ENCODE data around the gene FBXW11.

The FBXW11 gene

DNA sequence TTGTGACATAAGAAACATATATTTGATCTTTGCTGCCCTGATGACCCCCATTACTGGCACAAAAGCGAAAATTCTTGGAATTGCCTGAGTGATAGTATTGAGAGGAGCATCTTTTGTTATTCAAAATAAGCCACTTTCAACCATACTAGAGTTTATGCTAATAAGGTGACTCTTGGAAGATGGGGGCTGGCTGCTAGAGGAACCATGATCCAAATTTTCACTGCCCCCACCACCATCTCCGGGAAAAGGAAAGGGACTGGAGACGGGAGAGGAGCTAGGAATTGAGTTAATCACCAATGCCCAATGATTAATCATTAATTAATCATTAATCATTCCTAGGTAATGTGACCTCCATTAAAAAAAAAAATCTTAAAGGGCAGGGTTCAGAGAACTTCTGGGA, 25.6 kb downstream of the FBXW11 start:
- no peak for DNase-seq

DNA sequence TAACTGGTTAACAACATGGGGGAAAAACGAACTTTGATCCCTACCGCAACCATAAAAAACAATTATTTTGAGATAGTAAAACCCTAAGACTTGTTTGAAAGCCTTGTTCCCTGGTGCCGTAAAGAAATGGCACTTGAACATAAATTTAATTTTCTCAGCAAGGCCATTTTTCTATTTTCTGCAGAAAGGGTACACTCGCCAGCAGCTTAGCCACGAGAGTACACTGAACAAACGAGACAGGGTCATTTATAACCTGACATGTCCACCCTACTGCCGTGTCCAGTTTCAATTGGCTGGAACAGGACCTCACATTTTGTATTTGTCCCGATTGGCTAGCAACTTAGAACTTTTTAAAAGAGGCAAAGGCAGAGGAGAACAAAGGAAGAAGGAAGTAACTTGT, 26.8 kb downstream of the FBXW11 start:
- DNase-seq, result no peak

DNA sequence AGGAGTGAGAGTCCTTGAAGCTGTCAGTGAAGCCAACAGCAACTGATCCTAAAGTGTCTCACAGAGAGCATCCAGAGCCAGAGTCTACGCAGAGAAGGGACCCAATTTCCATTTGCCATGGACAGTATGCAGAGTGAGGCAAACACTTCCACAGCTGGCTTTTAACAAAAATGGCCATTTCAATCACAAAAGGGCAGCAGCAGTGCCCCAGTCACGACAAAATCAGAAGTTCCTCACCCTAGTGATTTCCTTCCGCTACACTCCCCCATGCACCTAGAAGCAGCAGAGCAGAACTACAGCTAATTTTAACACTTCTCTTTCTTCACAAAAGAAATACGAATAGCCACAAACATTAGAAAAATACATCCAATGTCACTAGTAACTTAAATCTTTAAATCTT, 27.9 kb downstream of the FBXW11 start:
- DNase-seq, result no peak

DNA sequence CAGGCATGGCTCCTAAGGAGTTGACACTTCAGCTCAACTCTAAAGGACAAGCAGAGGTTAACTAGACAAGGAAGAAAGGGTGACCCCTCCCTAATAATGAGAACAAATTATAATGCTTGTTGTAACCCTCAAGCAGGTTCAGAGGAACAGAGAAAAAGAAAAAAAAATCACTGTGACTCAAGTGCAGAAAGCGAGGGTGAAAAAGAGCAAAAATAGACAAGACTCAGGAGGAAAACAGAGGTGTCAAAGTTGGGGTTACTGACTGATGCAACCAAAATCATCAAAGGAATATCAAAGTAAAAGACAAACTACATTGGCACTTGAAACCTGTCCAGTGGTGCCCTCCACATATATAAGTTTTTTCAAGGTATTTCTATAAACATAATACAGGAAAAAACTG, 28.4 kb downstream of the FBXW11 start:
- DNase-seq, result no peak

DNA sequence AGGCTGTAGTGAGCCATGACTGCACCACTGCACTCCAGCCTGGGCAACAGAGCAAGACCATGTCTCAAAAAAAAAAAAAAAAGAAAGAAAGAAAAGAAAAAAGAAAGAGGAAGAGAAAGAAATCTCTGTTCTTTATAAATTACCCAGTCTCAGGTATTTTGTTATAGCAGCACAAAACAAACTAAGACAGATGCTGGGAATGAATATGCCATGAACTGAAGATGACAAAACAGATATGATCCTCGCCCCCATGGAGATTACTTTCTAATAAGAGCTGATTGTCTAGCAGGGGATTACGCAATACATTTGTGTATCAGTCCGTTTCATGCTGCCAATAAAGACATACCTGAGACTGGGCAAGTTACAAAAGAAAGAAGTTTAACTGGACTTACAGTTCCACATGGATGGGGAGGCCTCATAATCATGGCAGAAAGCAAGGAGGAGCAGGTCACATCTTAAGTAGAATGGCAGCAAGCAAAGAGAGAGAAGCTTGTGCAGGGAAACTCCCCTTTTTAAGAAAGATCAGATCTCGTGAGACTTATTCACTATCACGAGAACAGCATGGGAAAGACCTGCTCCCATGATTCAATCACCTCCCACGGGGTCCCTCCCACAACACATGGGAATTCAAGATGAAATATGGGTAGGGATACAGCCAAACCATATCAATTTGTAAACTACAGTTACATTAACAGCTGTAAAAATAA, 29.0 kb downstream of the FBXW11 start:
- peak; percentile 57 to 81 for DNase-seq

DNA sequence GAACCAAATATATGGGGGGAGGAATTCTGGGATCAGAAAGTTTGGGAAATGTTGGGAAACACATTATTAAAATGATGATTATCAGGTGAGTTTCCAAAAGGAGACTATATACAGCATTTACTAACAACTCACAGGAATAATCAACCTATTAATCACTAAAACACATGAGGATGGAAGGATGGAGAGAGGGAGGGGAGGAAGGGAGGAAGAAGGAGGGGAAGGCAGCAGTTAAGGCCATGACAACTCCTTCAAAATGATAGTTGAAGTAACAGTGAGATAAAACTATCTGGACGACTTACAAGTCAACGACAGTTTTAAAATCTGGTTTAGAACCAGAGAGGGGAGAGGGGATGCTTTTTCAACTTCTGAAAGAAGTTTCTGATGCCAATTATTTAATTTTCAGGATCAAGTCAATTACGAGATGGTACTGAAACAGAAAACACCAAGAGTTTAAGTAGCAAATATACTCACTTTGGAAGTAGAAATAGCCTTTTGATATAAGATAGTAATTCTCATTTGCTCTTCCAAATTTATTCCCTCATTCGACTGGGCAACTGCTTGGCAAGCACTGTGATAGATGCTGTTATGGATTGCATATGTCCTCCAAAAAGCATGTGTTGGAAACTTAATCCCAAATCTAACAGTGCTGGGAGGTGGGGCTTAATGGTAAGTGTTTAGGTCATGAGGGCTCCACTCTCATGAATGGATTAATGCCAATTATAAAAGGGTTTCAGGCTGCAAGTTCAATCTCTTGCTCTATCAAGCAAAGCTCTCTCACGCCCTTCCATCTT, 30.4 kb downstream of the FBXW11 start:
- no peak for DNase-seq

DNA sequence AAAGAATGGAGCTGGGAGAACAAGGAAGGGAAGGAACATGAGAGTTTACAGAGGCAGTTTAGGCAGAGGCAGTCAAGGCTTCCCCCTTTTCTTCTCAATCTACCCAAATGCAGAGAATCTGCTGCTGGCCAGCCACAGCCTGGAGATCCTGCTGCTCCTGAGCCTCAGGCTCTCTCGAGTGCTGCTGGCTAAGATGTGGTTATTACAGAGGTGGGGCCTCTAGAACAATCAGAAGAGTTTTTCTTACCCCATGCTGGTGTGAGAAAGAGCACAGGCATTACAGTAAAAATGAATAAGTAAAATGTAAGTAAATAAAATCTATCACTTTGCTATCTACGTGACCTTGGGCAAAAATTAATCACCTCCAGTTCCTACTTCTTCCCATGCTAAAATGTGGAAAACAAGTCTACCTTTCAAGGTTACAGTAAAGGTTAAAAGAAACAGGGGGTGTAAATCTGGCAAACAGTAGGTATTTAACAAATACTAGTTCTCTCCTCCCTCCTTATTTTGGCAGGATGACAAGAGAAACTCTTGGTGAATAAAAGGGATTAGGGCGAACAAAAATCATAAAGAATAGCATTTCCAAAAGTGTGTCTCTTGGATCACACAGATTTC, 31.1 kb downstream of the FBXW11 start:
- no peak for DNase-seq

DNA sequence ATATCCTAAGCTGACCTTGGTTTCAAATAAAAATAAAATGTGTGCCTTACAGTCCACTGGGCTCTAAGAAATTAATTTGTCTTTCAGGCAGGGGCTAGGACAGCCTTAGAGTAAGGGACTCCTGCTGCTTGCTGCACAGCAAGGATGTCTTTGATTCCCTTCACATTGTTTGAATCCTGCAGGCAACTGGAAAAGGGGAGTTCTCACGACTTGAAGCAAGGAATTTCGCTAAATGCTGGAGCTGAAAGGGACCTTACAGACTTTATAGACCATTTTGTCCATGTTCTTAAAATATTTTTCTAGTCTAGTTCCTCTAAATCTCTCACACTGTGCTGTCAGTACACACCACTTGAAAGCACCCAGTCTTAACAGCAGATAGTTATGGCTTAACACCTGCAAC, 35.6 kb downstream of the FBXW11 start:
- no peak for DNase-seq

DNA sequence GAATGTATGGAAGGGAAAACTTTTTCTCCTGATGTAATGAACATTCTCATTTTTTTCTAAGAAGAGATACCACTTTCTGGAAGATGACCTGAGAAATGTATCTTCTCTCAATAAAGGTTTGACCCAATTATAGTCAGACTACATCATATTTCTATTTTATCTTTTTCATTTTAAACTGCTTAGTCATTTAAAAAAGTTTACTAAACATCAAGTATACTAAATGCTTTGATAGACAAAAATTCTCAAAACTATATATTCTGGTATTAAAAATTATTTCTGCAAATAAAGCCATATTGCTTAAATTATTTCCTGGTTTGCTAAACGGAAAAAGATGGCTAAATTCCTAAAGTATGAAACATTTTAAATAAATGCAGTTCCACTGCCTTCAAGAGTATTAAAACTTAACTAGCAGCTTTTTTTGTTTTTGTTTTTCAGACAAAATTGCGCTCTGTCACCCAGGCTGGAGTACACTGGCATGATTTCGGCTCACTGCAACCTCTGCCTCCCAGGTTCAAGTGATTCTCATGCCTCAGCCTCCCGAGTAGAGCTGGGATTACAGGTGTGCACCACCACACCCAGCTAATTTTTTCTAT, 37.1 kb downstream of the FBXW11 start:
- DNase-seq, result no peak

DNA sequence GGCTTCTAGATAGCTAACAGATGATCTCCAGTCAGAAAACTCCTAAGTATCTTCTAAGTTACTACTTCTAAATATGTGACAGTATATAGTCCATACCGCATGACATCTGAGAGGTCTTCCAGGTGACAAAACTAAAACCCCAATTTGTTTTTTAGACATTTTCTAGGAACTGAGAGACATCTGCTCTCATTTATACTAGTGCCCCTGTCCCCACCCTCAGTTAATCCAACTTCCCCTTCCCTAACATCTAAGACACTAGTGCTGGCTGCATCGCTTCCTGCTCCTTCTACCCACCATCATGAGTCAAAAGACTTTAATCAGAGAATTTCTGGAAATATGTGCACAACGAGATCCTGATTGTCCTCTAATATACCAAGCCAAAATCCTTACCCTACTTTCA, 37.9 kb downstream of the FBXW11 start:
- DNase-seq, result peak; percentile 48 to 58

DNA sequence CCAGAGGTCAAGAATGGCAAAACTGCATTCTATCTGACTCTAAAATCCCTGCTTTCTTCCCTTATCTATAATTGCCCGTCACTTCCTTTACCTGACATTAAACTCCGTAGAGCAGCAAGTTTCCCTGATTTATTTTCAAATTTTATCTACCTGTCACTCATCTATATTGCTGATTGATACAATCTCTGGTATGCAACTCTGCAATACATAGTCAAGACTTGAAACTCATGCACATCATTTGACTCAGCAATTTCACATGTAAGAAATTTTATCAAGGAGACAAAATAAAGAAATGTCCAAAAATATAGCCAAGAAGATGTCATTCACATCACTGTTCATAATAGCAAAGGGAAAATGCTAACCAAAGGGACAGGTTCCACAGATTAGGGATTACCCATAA, 39.5 kb downstream of the FBXW11 start:
- DNase-seq, result no peak

DNA sequence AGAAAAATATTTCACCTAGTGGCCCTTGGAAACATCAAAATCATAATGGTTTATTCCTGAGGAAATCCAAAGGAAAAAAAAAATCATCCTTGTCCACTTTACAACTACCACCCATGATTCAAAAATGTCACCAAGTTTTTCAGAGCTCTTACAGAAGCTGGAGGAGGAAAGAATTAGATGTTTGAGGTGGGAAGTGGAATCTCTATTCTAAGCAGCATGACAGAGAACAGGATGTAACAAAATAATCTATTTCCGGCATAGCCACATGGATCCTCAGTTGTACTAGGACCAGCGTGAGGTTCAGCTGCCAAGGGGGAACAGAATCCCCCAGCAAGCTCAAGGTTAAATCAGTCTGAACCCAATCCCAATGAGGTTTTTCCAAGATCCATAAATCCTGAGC, 40.2 kb downstream of the FBXW11 start:
- no peak for DNase-seq

DNA sequence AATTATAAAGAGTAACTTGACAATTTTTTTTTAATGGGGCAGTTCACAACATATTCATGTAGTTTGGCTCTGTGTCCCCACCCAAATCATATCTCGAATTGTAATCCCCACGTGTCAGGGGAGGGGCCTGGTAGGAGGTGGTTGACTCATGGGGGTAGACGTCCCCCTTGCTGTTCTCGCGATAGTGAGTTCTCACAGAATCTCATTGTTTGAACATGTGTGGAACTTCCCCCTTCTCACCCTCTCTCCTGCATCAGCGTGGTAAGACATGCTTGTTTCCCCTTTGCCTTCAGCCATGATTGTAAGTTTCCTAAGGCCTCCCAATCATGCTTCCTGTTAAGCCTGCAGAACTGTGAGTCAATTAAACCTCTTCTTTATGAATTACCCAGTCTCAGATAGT, 40.7 kb downstream of the FBXW11 start:
- DNase-seq, result peak; percentile 47 to 63

DNA sequence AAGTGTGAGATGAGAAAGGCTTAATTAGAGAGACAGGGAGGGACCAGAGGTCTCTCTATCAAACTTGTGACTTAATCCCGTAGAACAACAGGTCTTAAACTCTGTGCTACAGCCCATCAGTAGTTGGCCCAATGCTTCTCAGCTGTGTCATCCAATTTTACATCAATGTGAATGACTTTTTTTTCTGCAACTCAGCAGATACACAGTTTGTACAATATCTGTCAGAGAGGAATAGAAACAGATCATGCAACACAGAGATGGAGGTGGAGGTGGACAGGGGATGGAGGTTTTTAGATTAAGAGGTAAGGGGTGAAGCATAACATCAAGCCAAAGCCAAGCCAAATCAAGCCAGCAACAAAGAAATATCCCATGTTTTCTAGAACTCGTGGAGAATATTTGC, 43.0 kb downstream of the FBXW11 start:
- DNase-seq, result no peak

DNA sequence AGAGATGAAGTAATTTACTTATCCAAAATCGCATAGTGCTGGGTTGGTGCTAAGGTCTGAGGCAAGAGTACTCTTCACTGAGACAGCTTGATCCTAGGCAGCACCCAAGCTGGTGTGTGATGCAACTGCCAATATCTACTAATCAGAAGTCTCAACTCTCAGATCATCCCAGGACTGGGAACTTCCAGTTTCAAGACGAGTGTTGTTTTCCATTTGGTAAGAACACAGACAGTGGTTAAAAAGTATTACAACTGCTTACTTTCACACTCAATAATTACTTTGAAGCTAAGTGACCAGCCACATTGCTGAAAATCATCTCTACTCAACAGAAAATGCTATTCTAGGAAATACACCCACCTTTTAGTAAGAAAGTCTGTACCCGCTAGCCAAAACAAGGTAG, 45.3 kb downstream of the FBXW11 start:
- peak; percentile 79 to 90 for DNase-seq

DNA sequence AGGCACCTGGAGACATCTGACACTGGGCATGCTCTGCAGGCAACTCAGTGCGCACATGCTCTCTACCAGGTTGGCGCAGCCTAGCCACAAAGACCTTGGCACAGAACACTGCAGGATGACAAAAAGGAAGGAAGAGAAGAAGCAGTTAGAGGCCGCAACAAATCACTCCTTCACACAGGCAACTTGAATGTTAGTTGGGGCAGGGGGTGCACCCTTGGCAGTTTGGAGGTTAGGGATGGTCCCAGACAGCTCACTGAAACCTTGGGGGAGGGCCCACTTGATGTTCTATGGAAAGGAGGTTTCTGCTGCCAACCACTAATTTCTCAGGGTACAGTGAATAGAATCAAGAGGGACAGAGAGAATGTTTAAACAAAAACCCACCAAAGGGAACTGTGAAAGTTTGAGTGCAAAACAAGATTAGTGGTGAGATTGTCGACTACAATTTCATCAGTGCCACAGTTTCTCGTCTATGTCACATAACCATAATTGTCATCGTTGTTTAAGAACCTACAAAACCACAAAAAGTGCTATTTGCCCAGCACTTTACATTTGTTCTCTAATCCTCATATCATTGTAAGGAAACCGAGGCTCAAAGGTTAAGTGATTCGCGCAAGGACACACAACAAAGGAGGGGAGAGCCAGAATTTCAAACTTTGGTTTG, 48.7 kb downstream of the FBXW11 start:
- no peak for DNase-seq

DNA sequence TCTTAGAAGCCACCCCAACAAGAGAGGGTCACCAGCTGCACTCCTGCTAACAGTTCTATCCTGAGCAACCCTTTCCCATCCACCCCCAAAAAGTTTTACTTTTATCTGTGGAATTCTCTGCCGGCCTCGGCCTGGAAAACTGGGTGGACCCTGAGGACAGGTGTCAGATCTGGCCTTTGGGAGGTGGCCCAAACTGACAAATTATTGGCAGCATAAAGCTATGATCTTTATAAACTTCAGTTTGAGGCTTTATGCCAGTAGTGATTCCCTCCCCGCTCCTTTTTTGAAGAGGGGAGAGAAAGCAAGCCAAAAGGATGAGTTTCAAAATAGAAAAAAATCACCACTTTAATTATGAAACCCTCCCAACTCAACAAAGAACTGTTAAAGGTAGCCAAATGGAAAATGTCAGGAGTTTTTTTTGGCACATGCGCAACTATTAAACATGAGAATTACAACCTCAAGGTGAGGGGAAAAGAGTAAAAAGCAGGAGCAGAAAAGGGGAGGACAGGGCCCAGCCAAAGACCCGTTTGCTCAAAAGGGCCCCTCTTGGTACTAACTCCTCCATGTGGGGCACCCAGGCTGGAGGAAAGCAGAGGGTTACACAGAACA, 49.4 kb downstream of the FBXW11 start:
- DNase-seq, result no peak

DNA sequence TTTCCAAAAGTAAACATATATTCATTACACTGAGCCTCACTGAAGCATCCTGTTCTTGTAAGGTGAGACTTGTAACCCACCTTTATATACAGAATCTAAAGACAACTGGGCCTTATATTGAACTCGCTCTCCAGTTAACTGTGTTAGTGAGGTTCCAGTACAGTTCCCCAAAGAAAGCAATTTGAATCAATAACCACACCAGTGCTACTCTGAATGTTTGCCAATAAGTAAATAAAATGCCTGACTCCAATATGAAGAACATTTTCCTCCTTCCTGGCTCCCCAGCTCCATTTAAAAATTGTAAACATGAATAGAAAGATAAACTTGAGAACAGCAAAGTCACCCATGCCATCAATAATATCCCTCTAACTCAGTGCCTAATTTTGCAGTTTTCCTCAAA, 50.1 kb downstream of the FBXW11 start:
- DNase-seq, result no peak

DNA sequence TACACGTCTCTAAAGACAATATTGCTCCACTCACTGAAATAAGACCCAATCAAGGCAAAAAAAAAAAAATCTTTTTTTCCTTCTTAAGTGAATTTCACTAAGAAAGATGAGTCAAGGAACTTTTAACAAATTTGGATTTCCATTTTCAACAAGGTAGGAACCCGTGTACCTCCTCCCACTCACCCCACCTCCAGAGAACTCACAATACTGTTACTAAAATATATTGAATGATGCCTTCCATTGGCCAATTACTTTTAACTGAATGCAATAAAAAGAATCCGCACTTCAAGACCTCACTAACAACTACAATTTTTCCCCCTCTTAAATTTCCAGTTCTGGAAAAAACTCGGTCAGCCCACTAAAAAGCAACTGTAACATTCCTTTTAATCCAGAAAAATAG, 50.7 kb downstream of the FBXW11 start:
- DNase-seq, result no peak

DNA sequence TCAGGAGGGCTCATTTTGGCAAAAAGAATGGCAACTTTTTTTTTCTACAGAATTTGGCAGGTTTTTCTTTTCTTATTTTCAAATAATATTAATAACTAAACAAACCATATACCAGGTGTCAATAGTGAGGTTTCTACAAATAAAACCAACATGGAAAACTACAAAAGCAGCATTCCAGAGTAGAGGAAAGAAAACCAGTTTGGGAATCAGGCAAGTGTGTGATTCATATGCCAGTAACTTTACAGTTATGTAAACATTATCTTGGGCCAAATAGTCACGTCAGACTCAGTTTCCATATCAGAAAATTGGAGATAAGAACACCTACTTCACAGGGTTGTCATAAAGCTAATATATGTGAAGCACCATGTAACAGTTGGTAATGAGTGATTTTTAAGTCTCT, 51.7 kb downstream of the FBXW11 start:
- no peak for DNase-seq

DNA sequence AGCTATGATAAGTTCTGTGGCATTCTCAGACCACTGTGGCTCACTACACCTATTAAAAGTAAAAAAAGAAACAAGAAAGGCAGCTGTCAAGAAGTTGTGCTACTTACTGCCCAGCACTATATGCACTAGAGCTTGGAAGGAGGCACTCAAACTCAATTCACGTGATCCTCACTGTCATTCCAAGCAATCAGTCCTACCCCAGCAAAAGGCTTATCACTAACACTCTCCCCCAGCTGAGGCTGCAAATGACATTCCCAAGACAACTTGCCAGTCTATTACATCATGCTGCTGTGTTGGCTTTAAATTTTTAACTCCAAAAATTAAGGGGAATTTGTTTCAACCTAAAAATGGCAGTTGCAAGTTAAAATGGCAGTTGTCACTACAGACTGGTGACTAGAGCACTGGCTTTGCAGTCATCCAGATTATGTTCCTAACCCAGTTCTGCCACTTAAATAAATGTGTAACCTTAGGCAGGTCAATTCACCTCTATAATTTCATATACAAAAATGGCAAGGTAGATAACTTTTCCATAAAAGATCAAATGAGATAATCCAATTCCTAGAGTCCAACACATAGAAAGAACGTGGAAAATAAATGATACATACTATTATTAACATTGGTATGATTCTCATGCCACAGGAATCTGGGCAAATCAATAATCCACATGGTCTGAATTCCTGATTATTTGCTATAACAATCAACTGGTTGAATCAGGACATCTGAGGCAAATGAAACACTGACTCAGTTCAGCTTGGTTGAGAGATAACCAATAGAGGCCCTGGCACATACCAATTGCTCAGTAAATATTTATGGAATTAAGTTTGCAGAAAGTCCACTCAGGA, 52.4 kb downstream of the FBXW11 start:
- no peak for DNase-seq

DNA sequence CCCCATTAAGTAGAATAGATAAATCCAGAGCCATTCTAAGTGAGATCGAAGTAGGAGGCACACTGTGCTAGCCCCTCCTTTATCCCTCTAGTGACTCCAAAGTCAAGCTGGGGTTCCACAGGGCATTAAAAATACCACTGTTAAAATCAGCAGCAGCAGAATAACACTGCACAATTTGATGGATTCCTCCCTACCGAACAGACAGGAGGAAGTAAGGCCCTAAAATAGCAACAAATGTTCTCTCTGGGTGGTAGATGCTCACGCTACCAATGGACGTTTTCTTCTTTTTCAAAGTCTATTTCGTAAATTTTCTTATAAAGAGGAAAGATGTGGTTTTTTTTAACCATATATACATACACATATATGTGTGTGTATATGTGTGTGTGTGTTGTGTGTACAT, 54.4 kb downstream of the FBXW11 start:
- DNase-seq, result no peak
